Stimulated activated CD4-positive, alpha-beta T cell treated with anti-CD3 and anti-CD28 coated beads, Interleukin-4, amount 100 ng/mL, for 1 hour (primary cell): ENCODE measurements around the gene CMTM7.
"Not testable (repeated sequence)": the region's sequence is repeated elsewhere in the genome, so short reads cannot be mapped to it uniquely, and the experiment has no call there.

ENCODE experiments used
- DNase-seq: peaks from one replicate; pipeline ENCODE4 v3.0.0-alpha.2; 2020

Gene CMTM7

GRCh38 chr3:32462191-32462986 lies 70.7 kb downstream of the CMTM7 start:
- DNase-seq, result not testable (repeated sequence)

GRCh38 chr3:32463415-32463814 lies 71.8 kb downstream of the CMTM7 start:
- not testable (repeated sequence) for DNase-seq

GRCh38 chr3:32464726-32465125 lies 73.1 kb downstream of the CMTM7 start:
- not testable (repeated sequence) for DNase-seq

- DNase-seq, result not testable (repeated sequence)
These were observed 75.2 kb downstream of the CMTM7 start for GRCh38 chr3:32466808-32467207.

- DNase-seq, result peak; percentile 79
These were observed 75.8 kb downstream of the CMTM7 start for GRCh38 chr3:32467333-32468070.

GRCh38 chr3:32469151-32469874 lies 77.7 kb downstream of the CMTM7 start:
- no peak for DNase-seq

- DNase-seq, result no peak
These were observed 78.7 kb downstream of the CMTM7 start for GRCh38 chr3:32470362-32470761.

- DNase-seq, result no peak
These were observed 79.6 kb downstream of the CMTM7 start for GRCh38 chr3:32471246-32471645.

- DNase-seq, result not testable (repeated sequence)
These were observed 80.5 kb downstream of the CMTM7 start for GRCh38 chr3:32472151-32472550.

GRCh38 chr3:32474201-32474600 lies 82.5 kb downstream of the CMTM7 start:
- DNase-seq, result no peak

- no peak for DNase-seq
These were observed 89.0 kb downstream of the CMTM7 start for GRCh38 chr3:32480604-32481003.

- no peak for DNase-seq
These were observed 90.4 kb downstream of the CMTM7 start for GRCh38 chr3:32481791-32482631.

- DNase-seq, result no peak
These were observed 91.0 kb downstream of the CMTM7 start for GRCh38 chr3:32482693-32483092.

- DNase-seq, result no peak
These were observed 92.1 kb downstream of the CMTM7 start for GRCh38 chr3:32483772-32484171.

- DNase-seq, result no peak
These were observed 92.8 kb downstream of the CMTM7 start for GRCh38 chr3:32484436-32484835.

GRCh38 chr3:32487781-32488473 lies 96.3 kb downstream of the CMTM7 start:
- DNase-seq, result no peak

- DNase-seq, result no peak
These were observed 96.9 kb downstream of the CMTM7 start for GRCh38 chr3:32488474-32489008.

- DNase-seq, result no peak
These were observed 101.2 kb downstream of the CMTM7 start for GRCh38 chr3:32492684-32493436.

GRCh38 chr3:32493437-32494414 lies 102.1 kb downstream of the CMTM7 start:
- no peak for DNase-seq

GRCh38 chr3:32495085-32495484 lies 103.4 kb downstream of the CMTM7 start:
- no peak for DNase-seq
